ENCODE results near the gene PTPRK.
A peak's percentile ranks its signal among the peaks of the same experiment; 100 is the strongest.
"Not testable (repeated sequence)": the region's sequence is repeated elsewhere in the genome, so short reads cannot be mapped to it uniquely, and the experiment has no call there.

Gene PTPRK

DNA sequence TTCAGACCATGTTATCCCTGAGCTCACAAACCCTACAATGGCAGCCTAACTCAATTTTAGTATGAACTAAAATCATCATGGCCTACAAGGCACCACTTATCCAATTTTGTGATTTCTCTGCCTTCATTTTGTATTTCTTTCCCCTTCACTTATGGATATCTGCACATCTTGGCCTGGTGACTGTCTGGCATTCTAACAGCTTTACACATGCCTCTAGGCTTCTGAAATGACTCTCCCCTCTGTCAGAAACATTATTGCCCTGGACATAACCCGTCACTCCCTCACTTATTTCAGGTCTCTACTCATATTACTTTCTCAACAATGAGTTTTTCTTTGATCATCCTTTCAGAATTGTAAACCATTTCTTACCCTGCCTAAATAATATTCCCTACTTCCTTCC is 530.3 kb downstream of the PTPRK start:
- FAIRE-seq: no peak

- FAIRE-seq: no peak
These were observed 539.4 kb downstream of the PTPRK start for GRCh38 chr6:127980996-127981395.

- not testable (repeated sequence) for FAIRE-seq
These were observed 542.2 kb downstream of the PTPRK start for GRCh38 chr6:127978185-127978584.

DNA sequence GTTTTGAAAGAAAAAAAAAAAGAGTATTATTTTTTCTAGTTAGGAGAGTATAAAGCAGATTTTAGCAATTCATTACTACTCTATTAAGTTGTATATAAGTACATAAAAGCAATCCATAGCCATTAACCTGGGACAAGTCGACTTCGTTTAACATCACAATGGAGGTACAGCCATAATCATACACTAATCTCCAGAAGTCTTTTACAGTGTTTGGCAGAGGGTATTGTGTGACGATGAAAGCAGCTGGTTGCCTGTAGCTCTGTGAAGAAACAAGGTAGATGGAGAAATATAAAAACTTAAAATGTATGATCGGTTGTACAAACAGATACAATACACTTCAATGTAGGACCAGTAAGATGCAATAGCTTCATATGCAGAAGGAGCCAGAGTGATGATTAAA is 543.6 kb downstream of the PTPRK start:
- no peak for FAIRE-seq

GRCh38 chr6:127976111-127976510 is 544.3 kb downstream of the PTPRK start:
- no peak for FAIRE-seq

- no peak for FAIRE-seq
These were observed 547.6 kb downstream of the PTPRK start for GRCh38 chr6:127972815-127973214.

- no peak for FAIRE-seq
These were observed 548.4 kb downstream of the PTPRK start for GRCh38 chr6:127971945-127972391.

DNA sequence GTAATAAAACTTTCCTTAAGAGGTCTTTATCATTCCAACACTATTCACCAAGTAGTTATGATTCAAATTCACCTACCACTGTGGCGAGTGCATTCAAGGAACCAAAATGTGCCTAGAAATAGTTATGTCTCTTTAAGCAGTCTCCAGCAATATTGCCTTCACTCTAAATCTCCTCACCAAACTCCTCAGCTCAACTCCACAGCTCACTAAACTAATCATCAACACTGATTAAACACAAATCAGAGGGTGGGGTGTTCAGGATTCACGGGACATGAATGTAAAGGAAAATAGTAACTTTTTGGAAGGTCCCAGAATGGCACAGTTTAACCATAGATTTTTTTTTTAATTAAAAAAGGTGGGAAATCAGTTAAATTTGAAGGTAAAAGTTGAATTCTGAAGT is 549.0 kb downstream of the PTPRK start:
- no peak for FAIRE-seq

DNA sequence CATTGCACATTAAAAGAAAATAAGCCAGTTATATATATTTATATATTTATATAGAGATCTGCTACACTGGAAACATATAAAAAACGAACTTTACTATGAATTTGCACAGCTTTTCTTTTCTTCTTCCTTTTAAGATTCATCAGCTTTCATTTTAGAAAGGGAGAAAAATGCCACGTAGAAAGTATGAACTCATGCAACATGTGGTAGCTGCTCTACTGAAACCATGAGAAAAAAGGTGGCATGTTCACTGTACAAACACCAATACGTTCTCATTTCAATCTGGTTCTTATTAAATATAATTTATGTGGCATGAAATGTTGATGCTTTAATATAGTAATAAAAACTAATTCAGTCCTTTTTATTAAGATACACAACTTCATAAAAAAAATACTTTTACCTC is 550.7 kb downstream of the PTPRK start:
- FAIRE-seq: peak; percentile 5

- FAIRE-seq: no peak
These were observed 552.0 kb downstream of the PTPRK start for GRCh38 chr6:127968394-127968793.

GRCh38 chr6:127967708-127968107 is 552.7 kb downstream of the PTPRK start:
- FAIRE-seq: no peak

DNA sequence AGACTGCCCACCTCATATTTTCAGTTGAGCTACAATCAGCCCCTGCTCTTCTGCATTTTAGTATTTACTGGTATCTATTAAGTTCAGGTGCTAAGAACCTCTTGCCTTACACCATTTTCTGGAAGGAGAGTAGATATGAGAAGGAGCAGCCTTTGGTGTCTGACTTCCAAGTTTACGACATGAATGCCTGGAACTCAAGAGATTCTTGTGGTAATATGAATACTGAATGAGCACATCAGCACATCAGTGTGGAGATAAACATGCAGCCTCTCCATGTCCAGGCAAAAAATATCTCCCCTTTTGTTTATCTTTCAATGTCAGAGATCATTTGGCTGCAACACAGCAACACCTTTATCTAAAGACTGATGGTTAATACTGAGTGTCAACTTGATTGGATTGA is 553.8 kb downstream of the PTPRK start:
- FAIRE-seq: no peak

DNA sequence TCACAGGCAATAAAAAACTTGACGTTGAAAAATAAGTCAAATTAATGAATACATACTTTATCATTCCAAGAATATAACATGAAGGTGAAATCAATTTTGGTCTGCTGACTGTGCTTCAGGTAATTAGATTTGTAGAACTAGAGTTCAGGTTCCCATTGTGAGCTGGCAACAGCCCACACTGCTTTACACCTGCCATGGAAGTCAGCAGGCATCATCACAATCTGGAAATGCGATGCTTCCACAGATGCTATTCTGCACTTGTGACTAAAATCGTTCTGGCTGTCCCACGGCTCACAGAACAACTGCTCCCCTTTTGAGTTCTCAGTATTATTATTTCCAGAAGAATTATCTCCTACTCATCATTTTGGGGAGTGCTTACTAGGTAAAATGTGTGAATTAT is 556.9 kb downstream of the PTPRK start:
- no peak for FAIRE-seq

- no peak for FAIRE-seq
These were observed 560.5 kb downstream of the PTPRK start for GRCh38 chr6:127959869-127960268.

DNA sequence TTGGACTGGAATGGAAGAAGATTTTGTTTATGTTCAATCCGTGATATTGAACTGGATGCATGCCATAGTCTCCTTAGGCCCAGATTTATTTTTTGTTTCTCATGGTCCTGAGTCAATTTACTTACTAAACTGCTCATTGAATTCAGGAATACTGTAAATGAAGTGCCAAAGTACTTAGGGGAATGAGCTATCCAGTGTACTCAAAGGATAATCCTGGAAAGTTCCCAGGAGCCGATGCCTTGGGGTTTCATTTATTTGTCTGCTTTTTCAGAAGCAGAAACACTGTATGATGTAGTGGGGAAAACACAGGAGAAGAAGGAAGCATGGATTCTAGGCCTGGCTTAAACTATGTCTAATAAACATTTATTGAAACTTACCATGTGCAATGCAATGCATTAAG is 563.4 kb downstream of the PTPRK start:
- no peak for FAIRE-seq

- FAIRE-seq: no peak
These were observed 564.0 kb downstream of the PTPRK start for GRCh38 chr6:127956260-127956888.

DNA sequence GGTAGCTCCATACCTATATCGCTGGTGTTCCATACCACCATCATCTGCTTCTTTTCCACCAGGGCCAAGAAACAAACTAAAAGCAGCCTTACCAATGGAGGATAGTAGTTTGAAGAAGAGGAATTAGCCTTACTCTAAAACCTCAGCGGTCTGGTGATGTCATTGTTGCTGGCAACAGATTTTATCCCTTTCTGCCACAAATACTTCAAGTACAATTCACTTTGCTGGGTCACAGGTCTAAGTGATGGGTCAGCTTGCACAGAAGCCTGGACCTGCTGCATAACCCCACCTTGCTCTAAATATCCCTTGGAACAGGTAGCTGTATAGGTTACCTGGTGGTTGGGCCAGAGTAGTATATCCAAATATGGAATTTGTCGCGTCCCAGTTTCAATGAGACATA is 566.3 kb downstream of the PTPRK start:
- no peak for FAIRE-seq

GRCh38 chr6:127952831-127953230 is 567.6 kb downstream of the PTPRK start:
- FAIRE-seq: no peak

- FAIRE-seq: no peak
These were observed 568.2 kb downstream of the PTPRK start for GRCh38 chr6:127952176-127952575.

GRCh38 chr6:127951172-127951917 is 569.1 kb downstream of the PTPRK start:
- no peak for FAIRE-seq

- FAIRE-seq: no peak
These were observed 569.7 kb downstream of the PTPRK start for GRCh38 chr6:127950566-127951145.

DNA sequence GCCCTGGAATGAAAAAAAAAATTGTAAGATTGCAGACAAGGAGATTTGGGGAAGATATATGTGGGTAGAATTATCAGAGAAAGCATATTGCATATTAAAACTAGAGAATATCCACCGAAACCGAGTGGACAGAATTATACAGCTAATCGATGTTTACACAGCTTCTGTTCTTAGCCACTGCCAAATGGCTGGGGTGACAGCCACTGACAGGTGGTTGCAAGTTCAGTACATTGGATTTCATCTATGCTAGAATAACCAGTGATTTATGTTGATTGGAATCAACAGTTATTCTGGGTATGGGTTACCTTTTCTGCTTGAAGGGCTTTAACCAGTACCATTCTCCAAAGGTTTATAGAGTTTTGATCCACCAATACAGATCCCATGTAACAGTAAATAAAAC is 571.1 kb downstream of the PTPRK start:
- FAIRE-seq: no peak

DNA sequence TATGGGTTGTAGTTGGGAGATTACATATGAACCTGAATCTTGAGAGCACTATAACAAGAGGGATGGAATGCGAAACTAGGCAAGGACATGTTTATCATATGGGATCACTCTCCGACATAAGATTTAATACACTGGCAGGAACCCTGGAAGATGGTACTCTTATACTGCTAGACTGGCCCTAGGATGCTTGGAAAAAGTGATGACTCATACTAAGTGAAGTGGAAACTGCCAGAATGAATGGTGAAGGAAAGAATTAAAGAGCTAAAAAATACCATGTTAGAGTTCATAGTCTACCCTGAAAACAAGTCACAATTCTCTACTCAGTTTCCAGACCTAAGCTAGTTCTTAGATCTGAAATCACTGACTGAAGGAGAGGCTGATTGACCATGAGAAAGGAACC is 574.0 kb downstream of the PTPRK start:
- no peak for FAIRE-seq

- no peak for FAIRE-seq
These were observed 574.8 kb downstream of the PTPRK start for GRCh38 chr6:127945434-127946097.
